GM12873 (cell line): ENCODE measurements around the gene STX10.

Experiments
- TF ChIP-seq, protein P1 (sequence below): IDR thresholded peaks from 2 replicates; pipeline ENCODE4 v1.5.1; 2012; ENCODE audit warnings: low read depth, mild to moderate bottlenecking, moderate library complexity, low read length, control low read depth; ENCODE audit not compliant: insufficient read depth; ENCODE audit errors: missing control alignments

STX10 gene

DNA sequence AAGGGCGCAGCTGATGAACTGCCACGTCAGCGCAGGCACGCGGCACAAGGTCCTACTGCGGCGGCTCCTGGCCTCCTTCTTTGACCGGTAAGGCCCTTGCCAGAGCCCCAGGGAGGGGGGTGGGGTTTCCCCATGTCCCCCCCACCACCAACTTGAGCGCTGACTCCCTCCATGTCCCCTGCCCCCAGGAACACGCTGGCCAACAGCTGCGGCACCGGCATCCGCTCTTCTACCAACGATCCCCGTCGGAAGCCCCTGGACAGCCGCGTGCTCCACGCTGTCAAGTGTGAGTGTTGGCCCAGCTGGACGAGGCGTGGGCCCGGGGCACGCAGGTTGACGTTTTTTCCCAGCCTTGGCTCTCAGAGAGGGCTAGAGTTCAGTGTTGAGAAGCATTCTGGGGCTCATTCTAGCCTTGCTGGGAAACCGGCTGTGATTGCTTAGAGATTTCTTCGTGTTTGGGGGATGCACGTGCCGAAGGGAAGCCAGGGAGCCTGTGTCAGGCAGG is 12.8 kb downstream of the STX10 start:
- TF ChIP-seq, protein P1, sequence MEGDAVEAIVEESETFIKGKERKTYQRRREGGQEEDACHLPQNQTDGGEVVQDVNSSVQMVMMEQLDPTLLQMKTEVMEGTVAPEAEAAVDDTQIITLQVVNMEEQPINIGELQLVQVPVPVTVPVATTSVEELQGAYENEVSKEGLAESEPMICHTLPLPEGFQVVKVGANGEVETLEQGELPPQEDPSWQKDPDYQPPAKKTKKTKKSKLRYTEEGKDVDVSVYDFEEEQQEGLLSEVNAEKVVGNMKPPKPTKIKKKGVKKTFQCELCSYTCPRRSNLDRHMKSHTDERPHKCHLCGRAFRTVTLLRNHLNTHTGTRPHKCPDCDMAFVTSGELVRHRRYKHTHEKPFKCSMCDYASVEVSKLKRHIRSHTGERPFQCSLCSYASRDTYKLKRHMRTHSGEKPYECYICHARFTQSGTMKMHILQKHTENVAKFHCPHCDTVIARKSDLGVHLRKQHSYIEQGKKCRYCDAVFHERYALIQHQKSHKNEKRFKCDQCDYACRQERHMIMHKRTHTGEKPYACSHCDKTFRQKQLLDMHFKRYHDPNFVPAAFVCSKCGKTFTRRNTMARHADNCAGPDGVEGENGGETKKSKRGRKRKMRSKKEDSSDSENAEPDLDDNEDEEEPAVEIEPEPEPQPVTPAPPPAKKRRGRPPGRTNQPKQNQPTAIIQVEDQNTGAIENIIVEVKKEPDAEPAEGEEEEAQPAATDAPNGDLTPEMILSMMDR: no peak

DNA sequence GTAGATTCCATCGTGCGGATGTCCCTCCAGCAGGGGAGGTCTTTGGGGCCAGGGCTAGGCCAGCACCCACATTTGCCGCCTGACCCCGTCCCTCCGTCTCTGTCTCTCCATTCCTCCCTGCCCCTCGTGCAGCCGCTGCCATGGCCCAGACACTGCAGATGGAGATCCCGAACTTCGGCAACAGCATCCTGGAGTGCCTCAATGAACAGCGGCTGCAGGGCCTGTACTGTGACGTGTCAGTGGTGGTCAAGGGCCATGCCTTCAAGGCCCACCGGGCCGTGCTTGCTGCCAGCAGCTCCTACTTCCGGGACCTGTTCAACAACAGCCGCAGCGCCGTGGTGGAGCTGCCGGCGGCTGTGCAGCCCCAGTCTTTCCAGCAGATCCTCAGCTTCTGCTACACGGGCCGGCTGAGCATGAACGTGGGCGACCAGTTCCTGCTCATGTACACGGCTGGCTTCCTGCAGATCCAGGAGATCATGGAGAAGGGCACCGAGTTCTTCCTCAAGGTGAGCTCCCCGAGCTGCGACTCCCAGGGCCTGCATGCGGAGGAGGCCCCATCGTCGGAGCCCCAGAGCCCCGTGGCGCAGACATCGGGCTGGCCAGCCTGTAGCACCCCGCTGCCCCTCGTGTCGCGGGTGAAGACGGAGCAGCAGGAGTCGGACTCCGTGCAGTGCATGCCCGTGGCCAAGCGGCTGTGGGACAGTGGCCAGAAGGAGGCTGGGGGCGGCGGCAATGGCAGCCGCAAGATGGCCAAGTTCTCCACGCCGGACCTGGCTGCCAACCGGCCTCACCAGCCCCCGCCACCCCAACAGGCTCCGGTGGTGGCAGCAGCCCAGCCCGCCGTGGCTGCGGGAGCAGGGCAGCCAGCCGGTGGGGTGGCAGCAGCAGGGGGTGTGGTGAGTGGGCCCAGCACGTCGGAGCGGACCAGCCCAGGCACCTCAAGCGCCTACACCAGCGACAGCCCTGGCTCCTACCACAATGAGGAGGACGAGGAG is 14.8 kb downstream of the STX10 start:
- TF ChIP-seq, protein P1: no peak

DNA sequence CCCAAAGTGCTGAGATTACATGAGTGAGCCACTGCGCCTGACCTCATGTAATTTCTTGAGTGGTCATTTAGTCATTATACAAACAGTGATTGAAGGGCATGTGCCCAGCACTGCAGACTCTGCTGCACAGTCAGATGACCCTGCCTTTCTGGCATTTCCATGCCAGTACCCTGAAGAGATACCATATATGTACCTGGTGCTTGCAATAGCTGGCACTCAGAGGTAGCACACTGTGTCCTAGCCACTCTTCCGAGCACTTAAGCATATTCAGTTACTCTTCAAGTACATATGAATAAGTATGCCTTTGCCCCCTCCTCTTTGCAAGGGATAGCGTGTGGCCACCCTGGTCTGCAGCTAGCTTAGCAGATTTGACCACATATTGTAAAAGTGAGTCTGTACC is 15.5 kb downstream of the STX10 start:
- TF ChIP-seq, protein P1: no peak

DNA sequence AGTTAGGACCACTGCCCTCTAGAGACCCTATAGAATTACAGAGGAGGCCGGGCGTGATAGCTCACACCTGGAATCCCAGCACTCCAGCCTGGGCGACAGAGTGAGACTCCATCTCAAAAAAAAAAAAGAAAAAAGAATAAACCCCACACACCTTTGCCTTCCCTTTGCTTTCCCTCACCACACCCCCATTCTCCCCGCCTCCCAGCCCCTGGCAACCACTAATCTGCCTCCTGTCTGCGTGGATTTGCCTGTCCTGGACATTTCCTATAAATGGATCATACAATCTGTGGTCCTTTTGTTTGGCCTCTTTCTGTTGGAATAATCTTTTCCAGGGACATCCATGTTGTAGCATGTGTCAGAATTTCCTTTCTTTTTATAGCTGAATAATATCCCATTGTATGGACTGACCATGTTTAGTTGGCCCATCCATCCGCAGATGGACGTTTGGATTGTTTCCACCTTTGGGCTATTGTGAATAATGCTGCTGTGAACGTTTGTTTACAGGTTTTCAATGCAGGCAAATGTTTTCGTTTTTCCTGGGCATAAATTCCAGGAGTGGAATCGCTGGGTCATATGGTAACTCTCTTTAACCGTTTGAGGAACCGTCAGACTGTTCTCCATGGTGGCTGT is 16.8 kb downstream of the STX10 start:
- TF ChIP-seq, protein P1: no peak

DNA sequence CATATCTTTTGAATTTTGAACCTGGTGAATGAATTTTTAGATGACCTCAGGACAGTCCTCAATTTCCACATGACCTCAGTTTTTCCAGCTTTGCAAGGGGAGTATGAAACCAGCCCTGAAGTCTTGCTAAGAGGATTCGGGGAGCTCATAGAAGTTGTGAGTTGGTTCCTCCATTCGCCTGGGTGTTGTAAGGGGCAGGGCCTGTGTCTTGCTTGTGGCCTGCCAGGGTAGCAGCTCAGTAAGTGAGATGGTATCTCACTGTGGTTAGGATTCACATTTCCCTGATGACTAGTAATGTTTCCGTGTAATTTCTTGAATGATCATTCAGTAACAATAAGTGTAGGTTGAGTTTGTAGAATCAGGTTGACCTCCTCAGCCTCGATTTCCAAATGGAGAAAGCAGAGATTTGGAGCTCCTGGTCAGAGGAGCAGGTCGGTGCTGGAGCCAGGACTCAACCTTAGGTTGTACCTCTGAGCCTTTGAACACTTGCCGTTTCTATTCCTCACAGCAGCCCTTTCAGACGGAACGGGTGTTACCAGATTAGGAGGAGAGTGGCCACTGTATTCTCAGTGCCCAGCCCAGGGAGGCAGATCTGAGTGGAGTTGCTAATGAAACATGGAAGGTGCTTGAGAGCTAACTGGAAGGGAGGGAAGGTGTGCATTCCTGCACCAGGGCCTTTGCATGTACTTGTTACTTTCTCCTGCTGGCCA is 17.5 kb downstream of the STX10 start:
- TF ChIP-seq, protein P1: no peak

DNA sequence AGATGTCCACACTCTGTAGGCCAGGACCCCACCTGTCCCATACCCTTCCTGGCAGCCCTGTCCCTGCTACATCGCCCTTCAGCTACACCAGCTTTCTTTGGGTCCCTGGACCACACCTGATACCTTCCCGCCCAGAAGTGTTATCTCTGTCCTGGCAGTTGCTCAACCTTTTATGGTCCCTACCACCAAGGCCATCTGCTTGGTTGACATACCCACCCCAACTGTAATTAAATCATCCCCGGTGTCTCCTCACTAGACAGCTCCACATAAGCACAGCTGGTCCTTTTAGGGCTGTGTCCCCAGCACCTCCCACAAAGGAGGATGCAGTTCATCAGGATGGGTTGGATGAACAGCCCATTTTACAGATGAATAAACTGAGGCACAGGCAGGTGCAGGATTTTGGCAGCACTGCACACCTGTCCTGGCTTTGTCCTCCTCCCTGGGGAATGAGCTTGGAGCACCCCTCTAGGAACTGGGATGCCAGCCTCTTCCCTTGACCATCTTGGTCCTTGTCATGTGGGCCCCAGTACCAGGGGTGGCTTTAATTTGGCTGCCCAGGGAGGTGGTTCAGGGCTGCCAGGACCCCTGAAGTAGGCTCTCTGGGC is 19.2 kb downstream of the STX10 start:
- TF ChIP-seq, protein P1: no peak
